Endometrial microvascular endothelial cells (primary cell): Measurements from ENCODE around the gene RAB3C. TPM values are rescaled to one million over a fixed set of nuclear protein-coding genes. Genes with fewer than 3 reads are reported as not detected.

Source experiments
- in situ Hi-C: cut with HindIII; loops from 2 replicates; pipeline ENCODE4 v1.10.0; 2017; ENCODE audit warnings: low sequenced_read_pairs, low pct_unique_long_range_greater_than_20kb; ENCODE audit errors: inconsistent ontology term
- total RNA-seq: library from RNA; depleted of rRNA; stranded (reverse); fragments of >200 nt; gene quantifications from one replicate; pipeline ENCODE4 v1.2.3, GENCODE V29; 2015; ENCODE audit errors: inconsistent ontology term

Gene RAB3C
- total RNA-seq, 1 donor from 2014 or later, result not detected

- in situ Hi-C loops, result no loop called here
Observed at GRCh38 chr5:58887311-58887710, 304.4 kb downstream of the RAB3C start.

GRCh38 chr5:58887721-58888409 lies 305.0 kb downstream of the RAB3C start:
- in situ Hi-C loops, result no loop called here

- in situ Hi-C loops, result no loop called here
Observed at GRCh38 chr5:58890265-58890664, 307.4 kb downstream of the RAB3C start.

GRCh38 chr5:58890701-58891085 lies 307.8 kb downstream of the RAB3C start:
- in situ Hi-C loops, result no loop called here

- in situ Hi-C loops, result no loop called here
Observed at GRCh38 chr5:58891086-58891970, 308.5 kb downstream of the RAB3C start.

- in situ Hi-C loops, result no loop called here
Observed at GRCh38 chr5:58891971-58892343, 309.1 kb downstream of the RAB3C start.

GRCh38 chr5:58893551-58893950 lies 310.7 kb downstream of the RAB3C start:
- in situ Hi-C loops, result no loop called here

GRCh38 chr5:58898006-58898405 lies 315.1 kb downstream of the RAB3C start:
- in situ Hi-C loops, result no loop called here

- in situ Hi-C loops, result no loop called here
Observed at GRCh38 chr5:58898538-58898937, 315.7 kb downstream of the RAB3C start.

- in situ Hi-C loops, result no loop called here
Observed at GRCh38 chr5:58901271-58901670, 318.4 kb downstream of the RAB3C start.

- in situ Hi-C loops, result no loop called here
Observed at GRCh38 chr5:58902305-58902704, 319.4 kb downstream of the RAB3C start.

- in situ Hi-C loops, result no loop called here
Observed at GRCh38 chr5:58902765-58903164, 319.9 kb downstream of the RAB3C start.

- in situ Hi-C loops, result no loop called here
Observed at GRCh38 chr5:58904737-58905136, 321.9 kb downstream of the RAB3C start.

- in situ Hi-C loops, result no loop called here
Observed at GRCh38 chr5:58905944-58906343, 323.1 kb downstream of the RAB3C start.

Other genes starting within 250 kb of the RAB3C start
- gene PLK2, start 123.0 kb upstream of the RAB3C start, total RNA-seq, result 366 TPM
- gene GAPT, start 91.6 kb upstream of the RAB3C start, total RNA-seq, result not detected